HG03432 (cell line): ENCODE results near the gene SHISA3.
A peak's percentile ranks its signal among the peaks of the same experiment; 100 is the strongest.

ENCODE experiments used
- ATAC-seq: cut with Tn5 transposase; IDR thresholded peaks from one replicate; pipeline ENCODE4 v1.9.1; 2021; ENCODE audit warnings: mild to moderate bottlenecking, moderate library complexity; ENCODE audit not compliant: unreplicated experiment

The SHISA3 gene

DNA sequence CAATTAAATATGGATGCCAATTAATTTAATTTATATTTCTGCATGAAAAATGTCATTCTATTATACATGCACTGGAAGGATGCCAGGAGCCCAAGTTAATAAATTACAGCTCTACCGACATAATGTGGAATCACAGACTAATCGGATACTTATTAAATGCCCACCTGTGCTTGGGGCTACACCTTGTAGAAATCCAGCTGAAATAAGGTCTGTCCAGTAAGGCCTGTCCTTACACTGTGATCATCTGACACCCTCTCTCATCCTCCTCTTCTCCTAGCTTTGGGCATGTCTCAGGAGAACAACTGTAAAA lies 6.0 kb upstream of the SHISA3 start:
- ATAC-seq = no peak

DNA sequence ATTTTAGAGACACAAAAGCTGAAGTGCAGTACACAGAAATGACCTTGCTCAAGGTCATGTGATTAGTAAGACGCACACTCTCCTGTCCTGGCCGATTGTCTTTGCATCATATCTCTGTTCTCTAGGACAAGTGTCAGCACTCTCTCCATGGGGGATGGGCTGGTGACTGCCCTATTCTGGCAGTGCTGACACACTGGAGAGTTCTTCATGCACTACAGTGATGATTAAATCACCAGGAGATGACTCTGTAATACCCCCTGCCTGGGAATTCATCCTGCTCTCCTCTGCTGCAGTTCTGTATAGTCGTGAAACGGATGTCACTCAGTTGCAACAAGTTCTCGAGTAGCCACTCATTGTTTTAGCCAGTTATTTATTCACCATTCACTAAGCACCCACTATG lies 5.3 kb upstream of the SHISA3 start:
- ATAC-seq = no peak

DNA sequence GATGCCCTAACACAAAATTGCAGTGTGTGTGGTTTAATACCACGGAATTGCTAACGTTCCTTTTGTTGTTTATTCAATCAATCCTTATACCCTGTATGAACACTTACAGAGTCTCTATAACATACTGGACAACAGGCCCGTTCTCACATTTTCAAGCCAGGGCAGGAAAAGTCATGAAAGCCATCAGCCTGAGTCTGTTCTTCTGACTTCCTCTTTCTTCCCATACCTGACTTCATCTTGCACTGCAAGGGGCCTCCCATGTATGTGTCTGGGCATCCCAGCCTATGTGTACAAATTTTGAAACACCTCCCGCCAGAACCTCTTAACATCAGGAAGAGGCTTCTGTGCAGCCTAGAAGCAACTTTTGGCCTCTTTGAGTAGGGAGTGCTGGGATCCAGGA lies 4.9 kb upstream of the SHISA3 start:
- no peak for ATAC-seq

DNA sequence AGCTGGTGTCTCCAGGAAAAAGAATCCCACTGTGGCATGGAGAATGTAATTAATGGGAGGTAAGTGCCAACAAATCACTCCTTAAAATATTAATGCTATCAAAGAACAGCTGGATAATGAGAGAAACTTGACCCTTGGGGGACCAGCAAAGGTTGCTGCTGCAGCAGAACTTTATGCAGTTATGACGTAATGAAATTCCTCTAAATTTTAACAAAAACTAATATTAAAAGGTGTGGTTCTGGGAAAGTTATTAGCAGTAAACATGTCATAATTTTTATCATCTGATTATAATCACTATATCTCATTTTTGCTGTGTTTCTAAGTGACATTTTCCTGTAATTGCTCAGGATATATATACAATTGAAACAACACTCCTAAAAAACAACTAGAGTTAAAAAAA lies 1.7 kb upstream of the SHISA3 start:
- ATAC-seq = no peak

DNA sequence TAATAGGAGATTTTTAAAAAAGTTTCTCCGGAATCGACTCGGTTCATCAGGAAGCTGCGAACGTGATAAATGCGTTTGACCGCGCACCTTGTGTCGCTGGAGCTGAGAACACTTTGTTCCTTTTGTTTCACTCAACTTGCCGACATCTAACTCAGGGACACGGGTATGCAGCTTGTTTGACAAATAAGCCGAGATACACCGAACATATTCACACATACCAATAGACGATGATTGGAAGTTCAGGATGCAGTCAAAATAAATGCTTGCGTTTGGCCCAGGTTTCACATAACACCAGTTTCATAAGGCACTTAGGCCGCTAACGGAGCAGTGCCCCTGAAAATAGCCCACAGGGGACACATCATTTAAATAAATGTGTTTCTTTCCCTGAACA lies 932 bp upstream of the SHISA3 start:
- no peak for ATAC-seq

DNA sequence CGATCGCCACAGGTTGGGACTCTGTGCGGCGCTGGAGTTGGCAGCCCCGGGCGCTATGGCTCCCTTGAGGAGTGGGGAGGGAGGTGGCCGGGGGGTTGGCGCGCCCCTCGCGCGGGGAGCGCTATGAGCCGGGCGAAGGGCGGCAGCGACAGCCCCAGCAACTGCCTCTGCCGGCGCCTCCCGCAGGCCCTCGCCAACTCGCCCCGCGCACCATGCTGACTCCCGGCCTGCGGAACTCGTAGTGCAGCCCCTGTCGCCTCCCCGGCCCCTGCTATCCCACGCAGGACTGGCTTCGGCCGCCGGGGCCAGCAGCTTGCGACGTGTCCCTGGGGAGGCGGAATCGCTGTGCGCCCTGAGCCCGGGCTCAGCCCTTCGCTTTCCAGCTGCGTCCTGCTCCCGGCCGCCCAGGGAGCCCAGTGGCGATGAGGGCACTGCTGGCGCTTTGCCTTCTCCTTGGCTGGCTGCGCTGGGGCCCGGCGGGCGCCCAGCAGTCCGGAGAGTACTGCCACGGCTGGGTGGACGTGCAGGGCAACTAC lies 415 bp downstream of the SHISA3 start:
- ATAC-seq = peak; percentile 46

DNA sequence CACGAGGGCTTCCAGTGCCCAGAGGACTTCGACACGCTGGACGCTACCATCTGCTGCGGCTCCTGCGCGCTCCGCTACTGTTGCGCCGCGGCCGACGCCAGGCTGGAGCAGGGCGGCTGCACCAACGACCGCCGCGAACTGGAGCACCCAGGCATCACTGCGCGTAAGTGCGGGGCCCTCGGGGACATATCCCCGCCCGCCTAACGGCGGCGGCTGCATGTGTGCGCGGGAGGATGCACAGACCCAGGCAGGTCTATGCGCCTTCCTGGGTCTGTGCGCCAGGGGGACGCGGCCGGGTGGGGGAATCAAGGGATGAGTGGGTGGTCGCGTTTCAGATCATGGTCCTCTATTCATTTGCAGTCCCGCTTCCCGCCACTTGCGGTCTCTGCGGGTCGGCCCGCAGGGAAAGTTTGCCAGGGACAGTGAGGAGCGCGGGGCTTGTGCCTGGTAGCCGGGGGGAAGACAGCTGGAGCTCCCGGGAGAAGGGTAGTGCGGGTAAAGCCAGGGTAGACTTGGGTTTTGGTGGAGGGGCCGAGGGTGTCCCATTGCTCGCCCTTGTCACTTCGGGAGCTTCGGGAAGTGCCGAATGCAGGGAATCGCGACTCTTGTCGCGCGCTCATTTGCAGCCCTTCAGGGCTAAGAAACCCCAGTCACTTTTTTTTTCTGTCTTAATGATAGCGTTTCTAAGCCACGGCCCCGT lies 1.0 kb downstream of the SHISA3 start:
- peak; percentile 40 for ATAC-seq

DNA sequence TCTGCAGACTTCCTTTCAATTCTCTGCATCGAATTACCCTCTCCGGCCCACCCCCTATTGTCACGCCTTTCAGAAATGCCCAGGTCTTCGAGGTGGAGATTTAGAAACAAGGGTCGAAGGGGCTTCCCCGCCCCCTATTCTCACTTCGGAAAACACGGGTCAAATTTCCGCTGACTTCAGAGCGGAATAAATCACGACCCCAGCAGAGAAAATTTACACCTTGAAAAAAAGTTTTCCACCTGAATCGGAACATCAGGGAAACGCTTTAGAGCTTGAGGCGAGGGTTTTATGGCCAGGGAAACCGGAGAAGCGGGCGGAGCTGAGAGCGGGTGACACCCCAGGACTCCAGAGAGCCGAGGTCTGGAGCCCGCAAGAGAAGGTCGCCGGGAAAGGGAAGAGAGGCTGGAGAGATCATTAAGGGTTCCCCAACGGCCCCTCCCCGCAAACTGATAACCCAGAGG lies 1.6 kb downstream of the SHISA3 start:
- no peak for ATAC-seq

DNA sequence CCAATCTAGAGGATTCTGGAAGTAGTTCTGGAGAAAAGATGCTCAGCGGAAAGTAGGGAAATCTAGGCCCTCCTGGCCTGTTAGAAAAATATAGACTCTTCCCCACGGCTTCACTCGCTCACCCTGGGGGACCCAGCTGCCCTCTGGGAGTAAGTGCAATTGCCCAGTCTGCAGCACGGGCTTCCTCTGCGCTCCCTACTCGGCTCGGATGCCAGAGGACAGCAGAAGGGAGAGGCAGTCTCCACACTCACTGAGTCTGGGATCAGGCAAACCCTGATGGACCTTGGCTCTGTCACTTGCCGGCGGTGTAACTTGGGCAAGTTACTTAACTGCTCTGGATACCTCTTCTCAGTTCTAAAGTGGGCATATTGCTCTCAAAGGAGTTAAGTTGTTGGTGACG lies 2.1 kb downstream of the SHISA3 start:
- no peak for ATAC-seq

DNA sequence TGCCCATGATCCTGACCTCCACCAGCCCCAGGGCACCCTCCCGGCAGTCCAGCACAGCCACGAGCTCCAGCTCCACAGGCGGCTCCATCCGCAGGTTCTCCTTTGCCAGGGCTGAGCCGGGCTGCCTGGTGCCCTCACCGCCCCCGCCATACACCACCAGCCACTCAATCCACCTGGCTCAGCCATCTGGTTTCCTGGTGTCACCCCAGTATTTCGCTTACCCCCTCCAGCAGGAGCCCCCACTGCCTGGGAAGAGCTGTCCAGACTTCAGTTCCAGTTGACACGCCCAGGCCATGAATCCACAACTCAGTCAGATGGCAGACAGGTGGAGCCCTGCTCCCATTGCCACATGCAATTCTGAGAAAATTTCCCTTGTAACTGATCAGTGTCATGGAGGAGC lies 3.9 kb downstream of the SHISA3 start:
- no peak for ATAC-seq

DNA sequence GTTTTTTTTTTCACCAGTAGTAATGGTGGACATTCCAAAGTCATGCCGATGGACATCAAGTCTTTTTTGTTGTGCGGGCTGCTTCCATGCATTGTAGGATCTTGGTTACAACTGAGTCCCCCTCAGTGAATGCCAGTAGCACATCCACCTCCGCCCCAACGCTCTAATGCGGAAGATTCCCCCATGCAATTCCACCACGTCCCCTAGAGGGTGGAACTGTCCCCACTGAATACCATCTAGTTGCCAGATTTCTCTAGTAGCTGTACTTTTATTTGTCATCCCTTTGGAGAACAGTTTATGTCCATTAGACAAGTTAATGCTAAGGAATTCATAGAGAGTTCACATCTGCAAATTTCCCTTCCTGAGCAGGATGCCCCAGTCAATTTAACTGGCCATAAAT lies 6.7 kb downstream of the SHISA3 start:
- no peak for ATAC-seq

DNA sequence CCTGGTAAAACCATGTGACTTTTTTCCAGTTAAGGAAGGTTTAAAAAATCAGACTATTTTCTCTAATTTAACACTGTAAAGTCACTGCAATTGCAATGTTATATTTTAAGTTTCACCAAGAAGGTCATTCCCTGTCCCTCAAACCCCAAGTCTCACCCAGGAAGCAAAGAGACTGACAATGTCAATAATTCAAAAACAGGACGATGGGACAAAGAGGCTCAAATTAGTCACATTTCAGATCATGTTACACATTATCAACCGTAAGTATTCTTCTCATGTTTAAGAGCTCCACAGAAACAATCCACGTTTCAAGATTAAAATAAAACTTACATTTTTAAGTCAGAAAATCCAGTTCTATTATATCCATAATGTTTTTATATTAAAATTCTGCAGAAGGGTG lies 13.2 kb downstream of the SHISA3 start:
- ATAC-seq = no peak

DNA sequence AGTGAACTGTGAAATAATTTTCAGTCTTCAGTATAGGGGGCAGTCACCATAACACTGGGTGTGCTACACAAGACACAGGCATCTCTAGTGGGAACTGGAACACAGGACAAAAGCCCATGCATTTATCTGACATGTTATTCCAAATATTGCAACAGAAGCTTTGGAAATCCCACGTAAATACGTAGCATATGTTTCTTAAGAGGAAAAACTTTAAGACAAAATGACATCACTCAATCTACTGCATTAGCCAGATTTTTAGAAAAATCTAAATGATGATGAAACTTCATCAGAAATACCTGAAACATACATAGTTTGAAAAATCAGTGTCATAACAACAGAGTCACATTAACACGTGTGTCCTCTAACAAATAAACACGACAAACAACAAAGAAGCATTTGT lies 14.5 kb downstream of the SHISA3 start:
- ATAC-seq = no peak

DNA sequence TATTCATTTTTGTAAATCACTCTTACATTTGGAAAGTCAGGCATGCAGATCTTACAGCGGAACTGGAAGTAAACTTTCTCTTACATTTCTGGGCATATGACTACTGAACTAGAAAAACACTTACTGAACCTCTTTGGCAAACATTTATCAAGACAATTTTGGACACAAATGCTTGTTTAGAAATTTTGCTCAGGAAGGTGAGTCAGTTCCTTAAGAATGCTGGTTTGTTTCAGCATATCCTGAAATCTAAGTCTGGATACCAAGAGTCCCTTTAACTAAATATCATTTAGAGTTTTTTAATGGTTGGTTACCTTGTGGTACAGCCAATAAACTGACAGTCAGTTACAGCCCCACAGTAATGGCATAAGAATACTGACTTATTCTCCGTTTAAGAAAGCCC lies 15.0 kb downstream of the SHISA3 start:
- no peak for ATAC-seq

DNA sequence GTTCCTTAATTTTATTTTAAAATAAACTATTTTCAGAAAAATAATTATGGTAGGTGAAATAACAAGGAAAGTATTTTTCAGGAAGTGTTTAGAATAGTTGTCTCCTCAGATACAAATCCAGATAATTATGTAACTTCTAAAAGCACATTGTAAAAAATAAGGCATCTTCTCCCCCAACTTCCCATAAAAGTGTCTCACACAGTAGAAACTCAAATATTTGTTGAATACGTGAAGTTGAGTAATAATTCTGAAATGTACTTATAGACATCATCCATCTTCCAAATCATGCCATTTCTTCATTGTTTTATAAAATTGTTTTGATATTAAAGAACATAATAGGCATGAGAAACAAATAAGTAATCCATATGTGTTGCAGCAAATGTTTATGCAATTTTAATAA lies 18.0 kb downstream of the SHISA3 start:
- no peak for ATAC-seq

DNA sequence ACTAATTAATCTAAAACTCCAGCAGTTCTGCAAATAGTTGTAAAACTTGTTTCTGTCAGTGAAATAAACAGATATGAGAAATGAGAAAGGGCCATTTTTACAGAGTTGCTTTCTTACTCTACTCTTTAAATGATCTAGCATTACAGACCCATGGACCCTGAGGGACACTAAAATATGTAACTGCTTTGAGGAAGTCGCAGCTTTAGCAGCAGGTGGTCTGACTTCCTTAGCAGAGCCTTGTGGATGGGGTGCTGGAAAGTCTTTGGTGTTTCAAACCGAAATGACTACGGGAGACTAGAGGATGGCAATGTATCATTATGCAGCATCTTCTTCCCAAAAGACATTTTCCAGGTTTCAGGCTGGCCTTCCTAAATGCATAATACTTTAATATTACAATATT lies 18.7 kb downstream of the SHISA3 start:
- no peak for ATAC-seq

DNA sequence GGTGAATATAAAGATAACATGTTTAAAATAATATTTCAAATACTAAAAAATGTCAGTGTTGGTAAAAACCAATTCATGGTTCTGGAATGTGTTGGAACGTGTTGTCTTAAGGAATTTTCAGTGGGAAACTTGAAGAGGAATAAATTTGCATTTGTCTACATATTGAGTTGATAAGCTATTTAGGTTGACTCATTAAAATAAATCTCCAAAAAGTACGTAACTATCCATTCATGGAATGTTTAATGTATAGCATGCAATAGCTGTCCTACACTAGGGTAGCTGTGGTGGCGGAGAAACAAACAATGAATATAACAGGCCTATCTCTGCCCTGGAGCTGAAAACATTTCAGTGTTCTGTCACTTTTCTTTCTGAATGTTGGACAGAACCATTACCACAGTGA lies 20.3 kb downstream of the SHISA3 start:
- no peak for ATAC-seq

DNA sequence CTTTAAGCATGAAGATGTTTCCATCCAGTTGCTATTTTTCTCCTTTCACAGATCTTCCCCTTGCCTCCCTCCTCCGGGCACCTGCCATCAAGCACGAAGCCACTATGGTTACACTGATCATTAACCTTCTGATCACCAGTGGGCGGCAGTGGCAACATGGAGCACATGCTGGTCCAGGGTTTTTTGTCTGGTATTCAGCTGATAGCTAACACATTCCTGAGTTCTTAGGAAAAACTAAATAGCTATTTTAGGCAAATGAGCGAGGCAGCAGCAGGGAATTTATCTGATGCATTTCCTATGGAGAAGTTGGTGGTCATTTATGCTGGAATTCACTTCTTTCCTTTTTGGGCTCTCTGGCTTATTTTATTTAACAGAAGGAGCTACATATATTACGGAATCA lies 22.9 kb downstream of the SHISA3 start:
- ATAC-seq = no peak

DNA sequence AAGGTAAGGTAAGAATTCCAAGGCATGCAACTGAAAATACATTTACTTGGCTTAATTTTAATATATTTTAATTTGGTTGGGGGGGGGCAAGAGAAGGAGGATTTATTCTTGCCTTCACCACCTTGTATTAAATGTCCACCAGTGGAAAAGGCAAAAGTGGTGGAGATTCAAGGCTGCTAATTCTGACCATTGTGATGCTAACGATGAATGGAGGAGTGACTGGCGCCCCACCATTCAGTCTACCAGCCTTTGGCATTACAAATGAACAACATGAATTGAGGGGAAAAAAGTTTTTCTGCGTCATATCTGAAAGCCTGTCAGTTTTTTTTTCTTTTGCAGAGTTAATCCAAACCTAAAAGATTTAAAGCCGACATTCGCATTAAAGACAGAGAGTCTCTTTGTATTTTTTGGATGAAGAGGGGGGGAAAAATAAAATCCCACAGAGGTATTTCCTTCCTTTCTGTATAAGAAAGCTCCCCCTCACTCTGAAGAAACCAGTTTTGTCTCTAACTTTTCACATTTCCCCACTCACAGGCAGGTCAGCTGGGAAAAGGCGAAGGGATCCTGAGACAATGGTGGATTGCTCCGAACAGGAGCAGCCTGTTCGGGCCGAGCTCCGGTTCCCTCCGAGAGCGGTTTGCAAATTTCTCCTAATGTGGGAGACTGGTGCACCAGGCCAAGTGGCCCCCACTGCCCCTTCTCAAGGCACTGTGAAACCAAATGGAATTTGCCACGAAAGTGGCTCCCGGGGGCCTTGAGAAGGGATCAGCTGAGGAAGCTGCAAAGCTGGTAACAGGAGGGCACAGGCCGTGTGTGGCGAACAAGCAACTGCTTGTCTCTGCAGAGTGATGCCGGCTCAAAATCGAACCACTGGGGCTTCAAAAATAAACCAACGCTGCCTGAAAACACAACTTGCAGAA lies 28.1 kb downstream of the SHISA3 start:
- no peak for ATAC-seq

DNA sequence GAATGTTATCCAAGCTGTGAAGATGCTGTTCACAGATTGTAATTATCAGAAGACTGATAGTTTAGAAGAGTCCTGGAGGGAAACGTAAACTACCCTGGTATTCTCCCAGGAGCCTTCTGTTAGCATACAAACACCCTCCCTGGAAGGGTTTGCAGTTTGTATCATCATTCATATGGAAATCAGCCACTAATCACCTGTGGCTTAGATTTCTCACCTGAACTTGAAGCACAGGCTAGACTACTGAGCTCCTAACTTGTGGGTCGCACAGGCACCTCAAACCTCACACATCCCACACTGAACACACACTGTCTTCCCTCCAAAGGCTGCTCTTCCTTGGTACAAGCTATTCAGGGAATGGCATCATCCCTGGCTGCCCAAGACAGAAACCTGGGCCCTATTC lies 30.7 kb downstream of the SHISA3 start:
- ATAC-seq = no peak

DNA sequence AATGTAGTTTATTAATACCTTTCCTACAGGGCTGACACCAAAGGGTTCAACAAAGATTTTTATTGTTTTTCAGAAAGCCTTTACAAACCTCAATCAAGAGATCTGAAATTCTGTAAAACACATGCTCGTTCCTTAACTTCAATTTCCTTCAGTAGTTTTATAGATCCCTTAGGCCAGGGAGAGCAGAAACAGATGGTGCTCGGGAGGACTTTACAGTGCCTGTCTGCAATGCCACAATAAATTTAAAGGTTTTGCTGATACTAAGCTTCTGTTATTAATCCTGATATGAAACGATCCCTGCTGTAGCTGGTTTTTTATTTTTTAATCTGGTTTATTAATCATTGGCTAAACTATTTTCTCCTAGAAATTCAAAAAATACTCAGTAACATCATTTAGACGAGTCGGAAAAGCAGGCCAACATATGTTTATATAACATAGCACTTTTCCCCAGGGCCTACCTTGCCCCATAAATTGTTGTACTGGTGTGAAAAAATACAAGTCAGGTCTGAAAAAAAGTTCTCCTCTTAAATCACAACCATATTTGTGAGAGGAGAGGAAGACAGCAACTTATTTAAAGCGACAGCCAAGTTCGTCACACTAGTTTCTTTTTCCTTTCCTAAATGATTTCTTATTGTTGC lies 39.8 kb downstream of the SHISA3 start:
- ATAC-seq = no peak

DNA sequence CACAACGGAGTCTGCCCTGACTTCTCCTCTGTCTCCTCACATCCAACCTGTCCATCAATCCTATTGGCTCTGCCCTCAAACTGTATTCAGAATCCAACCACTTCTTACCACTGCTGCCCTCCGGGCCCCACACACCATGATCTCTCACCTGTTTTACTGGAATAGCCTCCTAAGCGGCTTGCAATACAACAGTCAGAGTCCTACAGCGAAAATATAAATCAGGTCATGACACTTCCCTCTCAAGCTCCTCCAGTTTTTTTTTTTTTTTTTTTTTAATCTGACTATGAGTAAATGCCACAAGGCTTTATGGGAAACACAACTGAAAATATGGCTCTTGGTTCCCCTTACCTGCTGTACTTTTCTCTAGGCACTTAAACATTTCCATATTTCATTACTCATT lies 42.8 kb downstream of the SHISA3 start:
- ATAC-seq = no peak
